Small intestine (tissue), 7 donors: Measurements from ENCODE around the gene LSMEM2. TPM values are rescaled to one million over a fixed set of nuclear protein-coding genes. Genes with fewer than 3 reads are reported as not detected.

Source experiments
- DNase-seq, 2 donors: peaks; one replicate each; pipeline versions ENCODE4 v3.0.0 to v3.0.0-alpha.2; 2013
- FAIRE-seq: peaks from 2 replicates; lab custom pipeline; 2012; peaks lifted over from hg19 to GRCh38; lab: Jason Lieb, UNC
- H3K27ac ChIP-seq, 3 donors: one replicate each; pipeline ENCODE4 v1.5.1; 2013; ENCODE audit warnings: low read length in 2 of 3, mild to moderate bottlenecking in 2 of 3, control low read depth in 1 of 3, inconsistent platforms in 1 of 3, low read depth in 1 of 3, moderate library complexity in 1 of 3
- H3K27me3 ChIP-seq, 3 donors: one replicate each; pipeline ENCODE4 v1.6.1; 2013; ENCODE audit warnings: low read length in 3 of 3, inconsistent platforms in 1 of 3; ENCODE audit not compliant: control insufficient read depth in 3 of 3, insufficient read depth in 3 of 3
- H3K36me3 ChIP-seq, 3 donors: one replicate each; pipeline ENCODE4 v1.6.1; 2013; ENCODE audit warnings: low read length in 3 of 3, inconsistent platforms in 1 of 3, low read depth in 1 of 3, mild to moderate bottlenecking in 1 of 3, moderate library complexity in 1 of 3; ENCODE audit not compliant: control insufficient read depth in 3 of 3, insufficient read depth in 2 of 3
- H3K4me1 ChIP-seq, 3 donors: one replicate each; pipeline ENCODE4 v1.6.1; 2013; ENCODE audit warnings: low read length in 2 of 3, inconsistent platforms in 1 of 3, low read depth in 1 of 3, mild to moderate bottlenecking in 1 of 3, moderate library complexity in 1 of 3; ENCODE audit not compliant: control insufficient read depth in 3 of 3, insufficient read depth in 2 of 3
- H3K4me3 ChIP-seq, 3 donors: one replicate each; pipeline ENCODE4 v1.5.1; 2013; ENCODE audit warnings: low read length in 3 of 3, control low read depth in 1 of 3, inconsistent platforms in 1 of 3, low read depth in 1 of 3, mild to moderate bottlenecking in 1 of 3, moderate library complexity in 1 of 3
- H3K9me3 ChIP-seq, 2 donors: one replicate each; pipeline ENCODE4 v1.6.1; 2013; ENCODE audit warnings: low read depth in 1 of 2, low read length in 1 of 2; ENCODE audit not compliant: control insufficient read depth in 2 of 2, insufficient read depth in 1 of 2
- WGBS, 3 donors: extraction: QIAGEN DNeasy Blood & Tissue Kit; methylation state at CpG; one replicate each; pipeline ENCODE4 v1.1.7; 2013; 5-methylcytosine and 5-hydroxymethylcytosine counted together
- polyA plus RNA-seq, 4 donors: library from polyadenylated mRNA; stranded (reverse) in 3 of 4; unstranded in 1 of 4; fragments of 200-250 nt in 3 of 4; fragments of 120-200 nt in 1 of 4; gene quantifications; one replicate each; pipeline versions ENCODE4 v1.2.1 to v1.2.3, GENCODE V29; 2013
- donor health status: healthy with polysubstance abuse.
- donor health status: control.
- donor health status: control.
- donor health status: Bipolar disorder and iron deficiency.
- donor health status: healthy.

The LSMEM2 gene
- polyA plus RNA-seq, 4 donors, result 0.21 to 0.54 (median 0.30) TPM; not detected in 1

- peaks cover 12 to 49% (median 14%) of the 10 kb centered on the region in 3 donors for H3K36me3 ChIP-seq
- no peak for FAIRE-seq
- H3K9me3 ChIP-seq, result no peaks in the 10 kb centered on the region
- H3K27me3 ChIP-seq, result peaks cover 0 to 2% (median 0%) of the 10 kb centered on the region in 3 donors
- 60 to 66% (median 62%) methylated on average over 5 of the region's 5 CpGs for WGBS, 3 donors
- DNase-seq, result no peak
- no peak overlapping the region for H3K4me3 ChIP-seq
- H3K27ac ChIP-seq, result peak overlapping the region in 2 of 3 donors; percentile 32 to 81
- H3K4me1 ChIP-seq, result peaks cover 0 to 22% (median 3%) of the 10 kb centered on the region in 3 donors
Measured at GRCh38 chr3:50334339-50335075, 55.6 kb downstream of the LSMEM2 start.

GRCh38 chr3:50336452-50337174 is 57.7 kb downstream of the LSMEM2 start:
- 1% methylated on average over 29 to 31 of the region's 31 CpGs for WGBS, 3 donors
- H3K4me3 ChIP-seq, result peak overlapping the region; percentile 56 to 91 (median 61)
- H3K36me3 ChIP-seq, result peaks cover 0 to 27% (median 3%) of the 10 kb centered on the region in 3 donors
- no peak for DNase-seq
- no peaks in the 10 kb centered on the region for H3K9me3 ChIP-seq
- H3K27me3 ChIP-seq, result peaks cover 0 to 22% (median 0%) of the 10 kb centered on the region in 3 donors
- peak overlapping the region; percentile 88 to 98 (median 96) for H3K27ac ChIP-seq
- peaks cover 0 to 32% (median 3%) of the 10 kb centered on the region in 3 donors for H3K4me1 ChIP-seq
- FAIRE-seq, result no peak

GRCh38 chr3:50337175-50337861 is 58.4 kb downstream of the LSMEM2 start:
- Histone ChIP-seq H3K9me3 (no peaks in the 10 kb centered on the region), H3K27ac (peak overlapping the region; percentile 92 to 98 (median 96)), H3K27me3 (peaks cover 0 to 26% (median 0%) of the 10 kb centered on the region in 3 donors), H3K4me1 (peaks cover 0 to 32% (median 3%) of the 10 kb centered on the region in 3 donors), H3K4me3 (peak overlapping the region; percentile 56 to 91 (median 61)), H3K36me3 (peaks cover 0 to 20% (median 0%) of the 10 kb centered on the region in 3 donors)
- FAIRE-seq (no peak), DNase-seq (peak; percentile 99)
- 0 to 1% (median 0%) methylated on average over 55 to 79 of the region's 79 CpGs for WGBS, 3 donors

Other genes with a start within 250 kb of the LSMEM2 start
- 100 to 1,000 TPM in 1 of 4 donors, 10 to 100 TPM in 3; 57.1 to 216 (median 84.3) TPM for gene RBM5, start 190.2 kb upstream of the LSMEM2 start, polyA plus RNA-seq
- 10 to 100 TPM in 1 of 4 donors, 1 to 10 TPM in 3; 3.0 to 35.7 (median 4.3) TPM for gene SEMA3F, start 123.8 kb upstream of the LSMEM2 start, polyA plus RNA-seq
- not detected for gene GNAT1, start 87.5 kb upstream of the LSMEM2 start, polyA plus RNA-seq
- 1 to 10 TPM in 2 of 4 donors, not detected in 2; 2.1 to 2.4 TPM for gene SLC38A3, start 73.8 kb upstream of the LSMEM2 start, polyA plus RNA-seq
- gene GNAI2, start 42.9 kb upstream of the LSMEM2 start, polyA plus RNA-seq, result 100 to 1,000 TPM in 2 of 4 donors, 10 to 100 TPM in 2; 23.9 to 117 (median 81.9) TPM
- gene SEMA3B, start 9.9 kb upstream of the LSMEM2 start, polyA plus RNA-seq, result 100 to 1,000 TPM in 3 of 4 donors, 10 to 100 TPM in 1; 39.2 to 204 (median 154) TPM
- 10 to 100 TPM; 46.3 to 93.4 (median 71.0) TPM for gene IFRD2, start 13.3 kb downstream of the LSMEM2 start, polyA plus RNA-seq
- gene HYAL3, start 20.3 kb downstream of the LSMEM2 start, polyA plus RNA-seq, result 1 to 10 TPM; 1.6 to 4.1 (median 2.5) TPM
- gene NAA80, start 20.3 kb downstream of the LSMEM2 start, polyA plus RNA-seq, result 1 to 10 TPM; 2.4 to 8.5 (median 7.3) TPM
- 10 to 100 TPM in 1 of 4 donors, 1 to 10 TPM in 3; 1.1 to 11.1 (median 3.7) TPM for gene HYAL1, start 24.5 kb downstream of the LSMEM2 start, polyA plus RNA-seq
- gene HYAL2, start 43.7 kb downstream of the LSMEM2 start, polyA plus RNA-seq, result 100 to 1,000 TPM in 1 of 4 donors, 10 to 100 TPM in 3; 11.0 to 124 (median 23.6) TPM
- 10 to 100 TPM; 26.8 to 46.2 (median 30.6) TPM for gene TUSC2, start 49.1 kb downstream of the LSMEM2 start, polyA plus RNA-seq
- 10 to 100 TPM; 16.3 to 39.0 (median 26.2) TPM for gene RASSF1, start 61.7 kb downstream of the LSMEM2 start, polyA plus RNA-seq
- 1 to 10 TPM in 2 of 4 donors, under 1 TPM in 2; 0.43 to 2.5 (median 1.2) TPM for gene ZMYND10, start 66.6 kb downstream of the LSMEM2 start, polyA plus RNA-seq
- gene NPRL2, start 71.7 kb downstream of the LSMEM2 start, polyA plus RNA-seq, result 10 to 100 TPM; 16.2 to 31.8 (median 21.3) TPM
- 10 to 100 TPM; 25.8 to 39.1 (median 30.9) TPM for gene CYB561D2, start 71.8 kb downstream of the LSMEM2 start, polyA plus RNA-seq
- 10 to 100 TPM; 24.8 to 49.1 (median 31.0) TPM for gene TMEM115, start 80.4 kb downstream of the LSMEM2 start, polyA plus RNA-seq
- gene CACNA2D2, start 224.5 kb downstream of the LSMEM2 start, polyA plus RNA-seq, result 1 to 10 TPM in 1 of 4 donors, under 1 TPM in 3; 0.22 to 5.3 (median 0.89) TPM